COLO668 (cell line): ENCODE results near the gene NDUFB6.
"Not testable (repeated sequence)": the region's sequence is repeated elsewhere in the genome, so short reads cannot be mapped to it uniquely, and the experiment has no call there.

Source experiments
- DNase-seq: peaks from one replicate; lab custom pipeline; 2025; ENCODE audit not compliant: unreplicated experiment; lab: John Stamatoyannopoulos, UW

Gene NDUFB6

GRCh38 chr9:32524892-32525708 is 47.9 kb downstream of the NDUFB6 start:
- DNase-seq = peak; percentile 36

- not testable (repeated sequence) for DNase-seq
Measured at GRCh38 chr9:32524558-32524891, 48.4 kb downstream of the NDUFB6 start.

- DNase-seq = no peak
Measured at GRCh38 chr9:32523910-32524309, 49.0 kb downstream of the NDUFB6 start.

GRCh38 chr9:32518276-32518675 is 54.7 kb downstream of the NDUFB6 start:
- DNase-seq = no peak

GRCh38 chr9:32516241-32516640 is 56.7 kb downstream of the NDUFB6 start:
- DNase-seq = no peak

GRCh38 chr9:32508728-32509127 is 64.2 kb downstream of the NDUFB6 start:
- no peak for DNase-seq

- no peak for DNase-seq
Measured at GRCh38 chr9:32503008-32503407, 70.0 kb downstream of the NDUFB6 start.
